ENCODE results near the gene ANXA2.

Gene ANXA2

GRCh38 chr15:60390231-60390630 is 7.6 kb downstream of the ANXA2 start:
- WGBS, 2 experiments = 87 to 88% methylated on average over 6 of the region's 6 CpGs
- no peaks in the 10 kb centered on the region for H3K36me3 ChIP-seq (ENCODE audit: control insufficient read depth, insufficient read depth, low read length)
- H3K9me3 ChIP-seq (ENCODE audit: control insufficient read depth, low read length) = no peaks in the 10 kb centered on the region
- no peak overlapping the region for H3K27ac ChIP-seq (ENCODE audit: insufficient read depth, low read depth, low read length, poor library complexity, severe bottlenecking)
- H3K4me3 ChIP-seq (ENCODE audit: insufficient read depth, low read depth, low read length) = no peak overlapping the region
- H3K4me1 ChIP-seq (ENCODE audit: control insufficient read depth, insufficient read depth, low read length) = peaks cover 33% of the 10 kb centered on the region
- peaks cover 45% of the 10 kb centered on the region for H3K27me3 ChIP-seq (ENCODE audit: control insufficient read depth, insufficient read depth, low read length, poor library complexity, severe bottlenecking)

DNA sequence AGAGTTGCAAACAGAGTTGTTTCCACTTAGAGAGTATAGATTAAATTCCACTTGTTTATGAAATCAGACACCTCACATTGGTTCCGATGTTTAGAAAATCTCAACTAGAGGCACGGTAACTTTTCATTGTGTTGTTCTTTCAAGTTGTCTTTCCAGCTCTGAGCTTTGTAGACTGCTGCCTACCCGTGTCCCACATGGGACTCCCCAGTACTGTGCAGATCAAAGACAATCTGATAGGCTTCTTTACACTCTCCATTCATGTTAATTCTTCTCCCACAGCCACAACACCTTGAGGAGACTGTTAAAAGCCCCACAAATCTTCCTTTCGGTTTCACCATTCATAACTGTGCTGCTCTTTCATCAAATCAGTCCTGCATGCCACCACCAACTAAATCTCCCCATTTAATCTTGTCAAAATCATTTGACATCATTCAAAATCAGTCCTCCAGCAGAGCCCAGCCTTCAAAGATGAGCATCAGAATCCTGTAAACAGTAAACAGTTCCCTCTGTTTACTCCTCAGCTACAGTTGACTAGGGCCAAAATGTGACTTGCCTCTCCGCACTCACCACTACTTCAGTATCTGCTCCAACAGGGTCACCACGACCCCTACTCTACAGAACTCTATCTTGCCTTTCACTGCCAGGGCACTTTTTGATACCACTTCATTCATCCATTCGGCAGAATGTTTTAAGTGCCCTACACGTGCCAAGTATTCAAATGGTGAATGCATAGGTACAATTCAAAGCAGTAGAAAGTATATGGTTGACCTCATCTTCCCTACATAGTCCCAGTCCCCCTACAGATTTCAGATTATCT is 8.3 kb downstream of the ANXA2 start:
- Histone ChIP-seq H3K4me1 (ENCODE audit: control insufficient read depth, insufficient read depth, low read length) (peaks cover 26% of the 10 kb centered on the region), H3K36me3 (ENCODE audit: control insufficient read depth, insufficient read depth, low read length) (no peaks in the 10 kb centered on the region), H3K4me3 (ENCODE audit: insufficient read depth, low read depth, low read length) (no peak overlapping the region), H3K27ac (ENCODE audit: insufficient read depth, low read depth, low read length, poor library complexity, severe bottlenecking) (no peak overlapping the region), H3K27me3 (ENCODE audit: control insufficient read depth, insufficient read depth, low read length, poor library complexity, severe bottlenecking) (peaks cover 45% of the 10 kb centered on the region), H3K9me3 (ENCODE audit: control insufficient read depth, low read length) (no peaks in the 10 kb centered on the region)
- WGBS, 2 experiments = 82 to 84% methylated on average over 7 to 8 of the region's 8 CpGs

GRCh38 chr15:60387321-60387720 is 10.5 kb downstream of the ANXA2 start:
- WGBS, 2 experiments = 100% methylated on average over 1 of the region's 1 CpG; no CpG with 5 or more reads in 1 of the 2 experiments
- Histone ChIP-seq H3K27ac (ENCODE audit: insufficient read depth, low read depth, low read length, poor library complexity, severe bottlenecking) (no peak overlapping the region), H3K4me1 (ENCODE audit: control insufficient read depth, insufficient read depth, low read length) (peaks cover 12% of the 10 kb centered on the region), H3K4me3 (ENCODE audit: insufficient read depth, low read depth, low read length) (no peak overlapping the region), H3K9me3 (ENCODE audit: control insufficient read depth, low read length) (no peaks in the 10 kb centered on the region), H3K27me3 (ENCODE audit: control insufficient read depth, insufficient read depth, low read length, poor library complexity, severe bottlenecking) (peaks cover 30% of the 10 kb centered on the region), H3K36me3 (ENCODE audit: control insufficient read depth, insufficient read depth, low read length) (no peaks in the 10 kb centered on the region)

GRCh38 chr15:60386615-60387014 is 11.2 kb downstream of the ANXA2 start:
- H3K27me3 ChIP-seq (ENCODE audit: control insufficient read depth, insufficient read depth, low read length, poor library complexity, severe bottlenecking) = peaks cover 23% of the 10 kb centered on the region

DNA sequence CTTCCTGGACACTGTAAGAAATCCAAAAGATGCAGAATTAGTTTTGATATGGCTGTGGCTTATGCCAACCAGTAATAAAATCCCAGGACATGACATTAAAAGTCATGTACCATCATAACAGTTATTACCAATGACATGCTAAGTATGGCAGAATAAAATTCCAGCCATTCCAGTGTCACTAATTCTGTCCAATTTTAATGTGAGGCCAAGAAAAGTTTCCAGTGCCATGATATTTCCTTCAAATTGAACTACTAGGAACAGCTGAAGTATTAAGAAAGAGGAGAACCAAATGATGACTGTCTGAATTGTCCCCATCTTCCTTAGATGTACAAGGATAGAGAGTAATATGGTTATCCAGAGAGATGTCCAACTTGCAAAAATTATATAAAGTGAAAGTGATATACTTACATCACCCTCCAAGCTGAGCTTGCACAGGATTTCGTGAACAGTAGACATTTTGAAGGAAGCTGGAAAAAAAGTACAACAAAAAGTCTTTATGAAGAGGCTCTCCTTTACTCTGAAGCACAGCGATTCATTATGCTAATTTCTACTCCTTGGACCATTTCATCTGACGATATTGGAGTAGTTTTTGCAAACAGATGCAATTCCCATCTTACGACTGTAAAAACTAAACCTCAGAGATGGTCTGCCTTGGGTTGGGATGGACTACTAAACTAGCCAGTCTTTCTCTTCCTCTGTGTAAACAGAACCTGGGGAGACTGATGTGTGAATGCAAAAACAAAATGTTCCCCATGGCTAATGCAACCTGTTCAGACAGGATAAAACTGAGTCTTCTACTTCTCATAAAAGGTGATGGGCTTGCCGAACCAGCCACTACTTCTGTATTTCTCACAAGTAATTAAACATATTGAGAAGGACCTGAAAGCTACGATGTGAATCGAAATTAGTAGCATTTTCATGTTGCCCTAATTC is 11.9 kb downstream of the ANXA2 start:
- Histone ChIP-seq H3K9me3 (ENCODE audit: control insufficient read depth, low read length) (no peaks in the 10 kb centered on the region), H3K27ac (ENCODE audit: insufficient read depth, low read depth, low read length, poor library complexity, severe bottlenecking) (no peak overlapping the region), H3K4me3 (ENCODE audit: insufficient read depth, low read depth, low read length) (no peak overlapping the region), H3K27me3 (ENCODE audit: control insufficient read depth, insufficient read depth, low read length, poor library complexity, severe bottlenecking) (peaks cover 22% of the 10 kb centered on the region), H3K36me3 (ENCODE audit: control insufficient read depth, insufficient read depth, low read length) (no peaks in the 10 kb centered on the region), H3K4me1 (ENCODE audit: control insufficient read depth, insufficient read depth, low read length) (peaks cover under 1% of the 10 kb centered on the region)
- WGBS, 2 experiments = 93 to 95% methylated on average over 5 to 7 of the region's 7 CpGs

More at GRCh38 chr15:60386615-60387014, 11.2 kb downstream of the ANXA2 start:
- Histone ChIP-seq H3K4me1 (ENCODE audit: control insufficient read depth, insufficient read depth, low read length) (peaks cover 8% of the 10 kb centered on the region), H3K9me3 (ENCODE audit: control insufficient read depth, low read length) (no peaks in the 10 kb centered on the region), H3K27ac (ENCODE audit: insufficient read depth, low read depth, low read length, poor library complexity, severe bottlenecking) (no peak overlapping the region), H3K4me3 (ENCODE audit: insufficient read depth, low read depth, low read length) (no peak overlapping the region), H3K36me3 (ENCODE audit: control insufficient read depth, insufficient read depth, low read length) (no peaks in the 10 kb centered on the region)
- 93 to 97% methylated on average over 4 of the region's 4 CpGs for WGBS, 2 experiments

- no peaks in the 10 kb centered on the region for H3K9me3 ChIP-seq (ENCODE audit: control insufficient read depth, low read length)
- no peaks in the 10 kb centered on the region for H3K4me1 ChIP-seq (ENCODE audit: control insufficient read depth, insufficient read depth, low read length)
- 94 to 95% methylated on average over 3 of the region's 3 CpGs for WGBS, 2 experiments
- H3K27ac ChIP-seq (ENCODE audit: insufficient read depth, low read depth, low read length, poor library complexity, severe bottlenecking) = no peak overlapping the region
- no peaks in the 10 kb centered on the region for H3K36me3 ChIP-seq (ENCODE audit: control insufficient read depth, insufficient read depth, low read length)
- H3K4me3 ChIP-seq (ENCODE audit: insufficient read depth, low read depth, low read length) = no peak overlapping the region
- H3K27me3 ChIP-seq (ENCODE audit: control insufficient read depth, insufficient read depth, low read length, poor library complexity, severe bottlenecking) = peaks cover 11% of the 10 kb centered on the region
These were observed 13.2 kb downstream of the ANXA2 start for GRCh38 chr15:60384526-60385126.

- no peak overlapping the region for H3K4me3 ChIP-seq (ENCODE audit: insufficient read depth, low read depth, low read length)
- H3K9me3 ChIP-seq (ENCODE audit: control insufficient read depth, low read length) = no peaks in the 10 kb centered on the region
- H3K36me3 ChIP-seq (ENCODE audit: control insufficient read depth, insufficient read depth, low read length) = no peaks in the 10 kb centered on the region
- no peak overlapping the region for H3K27ac ChIP-seq (ENCODE audit: insufficient read depth, low read depth, low read length, poor library complexity, severe bottlenecking)
- H3K27me3 ChIP-seq (ENCODE audit: control insufficient read depth, insufficient read depth, low read length, poor library complexity, severe bottlenecking) = peaks cover 6% of the 10 kb centered on the region
- no peaks in the 10 kb centered on the region for H3K4me1 ChIP-seq (ENCODE audit: control insufficient read depth, insufficient read depth, low read length)
- WGBS, 2 experiments = 95 to 97% methylated on average over 2 of the region's 3 CpGs
These were observed 13.7 kb downstream of the ANXA2 start for GRCh38 chr15:60384053-60384452.

GRCh38 chr15:60382773-60383674 is 14.8 kb downstream of the ANXA2 start:
- Histone ChIP-seq H3K4me3 (ENCODE audit: insufficient read depth, low read depth, low read length) (no peak overlapping the region), H3K4me1 (ENCODE audit: control insufficient read depth, insufficient read depth, low read length) (no peaks in the 10 kb centered on the region), H3K36me3 (ENCODE audit: control insufficient read depth, insufficient read depth, low read length) (no peaks in the 10 kb centered on the region), H3K9me3 (ENCODE audit: control insufficient read depth, low read length) (no peaks in the 10 kb centered on the region), H3K27ac (ENCODE audit: insufficient read depth, low read depth, low read length, poor library complexity, severe bottlenecking) (no peak overlapping the region), H3K27me3 (ENCODE audit: control insufficient read depth, insufficient read depth, low read length, poor library complexity, severe bottlenecking) (no peaks in the 10 kb centered on the region)
- 90 to 91% methylated on average over 8 of the region's 8 CpGs for WGBS, 2 experiments

DNA sequence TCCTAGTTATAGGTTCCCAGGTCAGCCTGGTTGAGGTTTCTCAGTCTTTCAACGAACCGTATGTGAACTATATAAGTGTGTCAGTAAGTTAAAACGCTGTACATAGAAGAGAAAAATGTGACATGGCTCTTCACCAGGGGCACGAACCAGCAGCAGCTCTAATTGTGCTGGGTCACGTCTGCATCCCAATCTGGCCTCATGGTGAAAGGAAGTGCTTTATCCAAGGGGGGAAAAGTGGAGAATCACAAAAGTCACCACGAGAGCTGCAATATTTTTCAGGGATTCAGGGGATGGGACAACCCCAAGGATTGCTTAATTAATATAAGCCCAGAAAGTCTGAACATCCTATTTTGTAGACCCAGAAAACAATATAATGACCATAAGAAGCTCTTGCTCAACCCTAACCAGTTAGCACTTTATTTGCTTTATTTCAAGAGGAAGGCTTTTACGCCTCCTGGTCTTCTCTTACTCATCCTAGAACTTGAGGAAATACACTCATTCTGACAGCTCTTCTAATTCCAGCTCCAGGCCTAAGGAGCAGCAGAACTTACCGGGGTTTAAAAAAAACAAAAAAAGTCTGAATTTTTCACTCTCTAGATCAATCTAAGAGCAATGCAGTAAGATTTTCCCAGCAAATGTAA is 16.5 kb downstream of the ANXA2 start:
- Histone ChIP-seq H3K36me3 (ENCODE audit: control insufficient read depth, insufficient read depth, low read length) (no peaks in the 10 kb centered on the region), H3K4me3 (ENCODE audit: insufficient read depth, low read depth, low read length) (no peak overlapping the region), H3K27ac (ENCODE audit: insufficient read depth, low read depth, low read length, poor library complexity, severe bottlenecking) (no peak overlapping the region), H3K4me1 (ENCODE audit: control insufficient read depth, insufficient read depth, low read length) (no peaks in the 10 kb centered on the region), H3K9me3 (ENCODE audit: control insufficient read depth, low read length) (no peaks in the 10 kb centered on the region), H3K27me3 (ENCODE audit: control insufficient read depth, insufficient read depth, low read length, poor library complexity, severe bottlenecking) (no peaks in the 10 kb centered on the region)
- 94% methylated on average over 8 of the region's 8 CpGs for WGBS, 2 experiments
